Right forelimb (tissue), 1 donor: ENCODE measurements around the gene TBPL1.
"Not testable (repeated sequence)": the region's sequence is repeated elsewhere in the genome, so short reads cannot be mapped to it uniquely, and the experiment has no call there.

Experiments
- DNase-seq: peaks from one replicate; pipeline ENCODE4 v3.0.0-alpha.2; 2018

The TBPL1 gene

DNA sequence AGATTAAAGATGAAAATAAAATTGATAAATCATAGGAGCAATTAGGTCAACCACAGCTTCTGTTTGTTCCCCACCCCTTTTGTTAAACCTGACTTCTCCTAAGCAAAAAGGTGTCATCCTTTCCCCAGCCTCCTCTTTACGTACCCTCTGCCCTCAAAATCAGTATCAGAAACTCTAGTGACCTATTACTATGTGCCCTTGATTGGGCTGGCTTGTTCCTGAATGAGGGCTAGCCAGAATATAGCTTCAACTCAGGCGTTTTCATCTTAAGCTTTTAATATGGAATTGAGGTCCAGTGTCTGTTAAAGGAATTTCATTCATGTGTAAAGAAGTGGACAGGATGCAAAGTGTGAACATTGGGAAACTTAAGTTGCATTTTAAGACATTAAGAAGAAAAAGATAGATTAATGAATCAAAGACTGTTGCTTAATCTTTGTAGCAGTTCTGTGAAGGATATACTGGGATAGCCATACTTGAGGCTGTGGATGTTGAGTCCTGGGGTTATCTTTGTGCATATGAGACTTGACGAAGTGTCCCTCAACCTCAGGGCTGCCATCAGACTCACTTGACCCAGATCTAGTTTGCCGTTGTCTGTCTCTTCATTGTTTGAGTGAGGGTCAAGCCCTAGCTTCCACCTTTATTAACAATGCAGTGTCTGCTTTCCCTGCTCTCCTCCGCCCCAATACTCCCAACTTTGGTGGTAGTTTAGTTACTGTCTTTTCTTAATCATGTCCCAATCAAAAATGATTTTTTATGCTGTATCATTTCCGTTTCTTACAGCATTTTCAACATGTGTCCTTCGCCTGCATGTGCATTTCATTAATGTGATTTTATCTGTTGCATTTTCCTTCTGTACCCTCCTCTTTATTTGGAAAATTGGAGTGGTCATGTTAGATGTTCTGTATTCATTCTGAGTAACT is 1.9 kb downstream of the TBPL1 start:
- DNase-seq: no peak

GRCh38 chr6:133955582-133956415 is 2.8 kb downstream of the TBPL1 start:
- DNase-seq: no peak

GRCh38 chr6:133956416-133957049 is 3.5 kb downstream of the TBPL1 start:
- no peak for DNase-seq

DNA sequence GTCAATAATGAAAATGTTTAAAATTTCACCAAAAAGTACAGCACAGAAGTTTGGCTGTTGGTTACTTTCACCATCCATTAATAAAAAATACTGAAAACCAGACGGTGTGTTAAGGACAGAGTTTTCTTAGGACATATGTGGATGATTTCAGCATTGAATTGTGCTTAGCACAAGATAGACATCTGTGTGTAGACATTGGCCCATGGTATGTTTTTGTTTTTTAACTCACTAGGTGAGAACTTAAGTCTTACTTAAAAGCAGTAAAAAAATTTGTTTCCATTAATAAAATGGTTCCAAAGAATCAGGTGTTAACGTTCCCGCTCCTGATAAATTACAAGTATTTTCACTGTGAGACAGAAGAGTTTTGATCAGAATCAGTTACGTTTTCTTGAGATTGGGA is 4.2 kb downstream of the TBPL1 start:
- DNase-seq: no peak

DNA sequence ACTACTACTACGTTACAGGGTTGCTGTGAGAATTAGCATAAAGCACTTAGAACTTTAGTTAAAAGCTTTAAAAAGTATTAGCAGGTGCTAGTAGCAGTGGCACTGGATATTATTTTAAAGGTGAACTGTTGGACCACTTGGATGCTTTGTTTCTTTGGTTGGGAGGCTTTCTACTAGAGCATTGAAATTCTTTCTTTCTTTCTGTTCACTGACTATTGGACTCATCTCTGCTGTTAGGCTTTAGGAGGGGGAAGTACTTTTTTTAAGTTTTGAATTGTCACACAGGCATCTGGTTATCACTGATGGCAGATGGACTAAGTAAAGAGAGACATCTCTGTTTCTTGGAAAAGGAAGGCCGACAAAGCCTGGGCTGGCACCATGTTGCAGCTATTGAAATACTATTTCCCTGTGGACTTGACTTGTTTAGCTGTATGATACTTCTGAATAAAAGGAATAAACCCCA is 4.8 kb downstream of the TBPL1 start:
- DNase-seq: no peak

DNA sequence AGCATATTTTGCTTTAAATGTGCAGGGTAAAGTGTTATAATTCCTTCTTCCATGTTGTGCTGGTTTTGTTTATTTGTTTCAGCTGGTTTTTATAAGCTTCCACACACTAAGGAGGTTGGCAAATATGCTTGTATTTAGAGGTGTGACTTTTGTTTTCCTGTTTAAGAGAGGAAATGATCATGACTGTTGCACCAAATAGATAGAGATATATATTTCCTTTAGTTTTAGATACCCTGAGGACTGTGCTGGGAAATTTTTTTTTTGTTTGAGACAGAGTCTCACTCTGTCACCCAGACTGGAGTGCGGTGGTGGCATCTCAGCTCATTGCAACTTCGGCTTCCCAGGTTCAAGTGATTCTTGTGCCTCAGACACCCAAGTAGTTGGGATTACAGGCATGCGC is 5.8 kb downstream of the TBPL1 start:
- no peak for DNase-seq

GRCh38 chr6:133959667-133960368 is 6.8 kb downstream of the TBPL1 start:
- no peak for DNase-seq

GRCh38 chr6:133961831-133962230 is 8.8 kb downstream of the TBPL1 start:
- no peak for DNase-seq

GRCh38 chr6:133964052-133964451 is 11.0 kb downstream of the TBPL1 start:
- no peak for DNase-seq

DNA sequence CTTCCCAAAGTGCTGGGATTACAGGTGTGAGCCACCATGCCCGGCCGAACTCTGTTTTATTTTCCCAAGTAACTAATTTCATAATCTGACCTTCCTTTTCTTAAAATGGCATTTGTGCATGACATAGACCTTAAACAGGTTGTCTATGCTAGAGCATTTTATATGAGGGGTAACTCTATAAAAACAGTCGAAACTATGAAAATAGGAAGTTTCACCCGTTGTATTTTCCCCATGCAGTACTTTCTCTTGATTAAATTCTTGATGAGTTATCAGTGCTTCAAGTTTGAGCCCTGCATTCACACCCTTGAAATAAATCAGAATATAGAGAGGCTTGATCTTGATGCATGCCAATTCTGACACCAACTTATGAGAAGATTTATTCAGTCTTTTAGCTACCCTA is 11.7 kb downstream of the TBPL1 start:
- no peak for DNase-seq

GRCh38 chr6:133965817-133966360 is 12.9 kb downstream of the TBPL1 start:
- DNase-seq: no peak

- DNase-seq: no peak
Measured at GRCh38 chr6:133966654-133967329, 13.8 kb downstream of the TBPL1 start.

- DNase-seq: no peak
Measured at GRCh38 chr6:133967347-133967746, 14.3 kb downstream of the TBPL1 start.

DNA sequence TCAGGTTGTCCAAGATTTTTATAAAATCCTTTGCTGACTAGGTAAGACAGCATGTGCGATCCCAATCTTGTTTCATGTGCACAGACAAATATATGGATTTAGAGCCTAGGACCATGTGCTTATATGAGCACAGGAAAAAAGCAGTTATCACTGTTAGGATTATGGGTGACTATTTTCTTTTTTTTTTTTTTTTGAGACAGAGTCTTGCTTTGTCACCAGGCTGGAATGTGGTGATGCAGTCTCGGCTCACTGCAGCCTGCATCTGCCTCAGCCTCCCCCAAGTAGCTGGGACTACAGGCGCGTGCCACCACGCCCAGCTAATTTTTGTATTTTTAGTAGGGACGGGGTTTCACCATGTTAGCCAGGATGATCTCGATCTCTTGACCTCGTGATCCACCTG is 14.8 kb downstream of the TBPL1 start:
- not testable (repeated sequence) for DNase-seq

GRCh38 chr6:133969285-133969920 is 16.4 kb downstream of the TBPL1 start:
- DNase-seq: no peak

DNA sequence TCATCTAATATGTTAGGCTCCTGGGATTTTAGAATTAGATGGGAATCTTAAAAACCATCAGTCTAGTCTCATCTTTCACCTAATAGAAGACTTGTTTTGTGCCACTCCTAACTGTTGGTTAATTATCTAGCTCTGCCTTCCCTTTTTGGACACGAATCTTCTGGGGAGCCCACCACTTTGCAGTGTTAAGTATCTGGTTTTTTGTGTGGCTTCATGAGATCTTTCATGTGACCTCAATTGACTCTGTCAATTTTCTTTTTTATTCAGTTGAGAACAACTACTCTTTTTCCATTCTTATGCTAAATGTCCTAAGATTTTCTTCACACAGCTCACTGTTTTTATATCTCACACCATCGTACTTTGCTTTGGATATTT is 16.9 kb downstream of the TBPL1 start:
- no peak for DNase-seq

- DNase-seq: no peak
Measured at GRCh38 chr6:133971861-133972260, 18.8 kb downstream of the TBPL1 start.

DNA sequence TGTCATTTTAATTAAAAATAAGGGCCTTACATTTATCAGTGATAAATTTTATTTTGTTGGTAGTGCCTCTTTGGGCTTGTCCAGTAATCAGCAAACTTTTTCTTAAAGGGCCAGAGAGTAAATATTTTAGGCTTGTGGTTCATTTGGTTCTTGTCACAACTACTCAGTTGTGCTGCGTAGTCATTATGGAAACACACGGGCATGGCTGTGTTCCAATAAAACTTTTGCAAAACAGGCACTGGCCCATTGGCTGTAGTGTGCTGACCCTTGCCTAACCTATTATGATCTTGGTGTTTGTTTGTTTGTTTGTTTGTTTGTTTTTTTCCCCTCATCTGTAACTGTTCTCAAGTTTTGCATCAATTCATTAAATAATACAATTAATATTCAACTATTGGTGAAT is 19.4 kb downstream of the TBPL1 start:
- DNase-seq: no peak

GRCh38 chr6:133973109-133973971 is 20.3 kb downstream of the TBPL1 start:
- DNase-seq: no peak
